Endothelial cell (in vitro differentiated cells): Measurements from ENCODE around the gene ADAT3. TPM values are rescaled to one million over a fixed set of nuclear protein-coding genes. Genes with fewer than 3 reads are reported as not detected.
A peak's percentile ranks its signal among the peaks of the same experiment; 100 is the strongest.

Experiments
- DNase-seq: peaks from one replicate; pipeline ENCODE4 v3.0.0; 2021; ENCODE audit warnings: low spot score
- H3K27ac Mint-ChIP-seq: one replicate; pipeline ENCODE4 v1.8.0; 2021; ENCODE audit warnings: mixed read lengths, inconsistent platforms; ENCODE audit not compliant: unreplicated experiment
- H3K27me3 Mint-ChIP-seq: one replicate; pipeline ENCODE4 v1.8.0; 2021; ENCODE audit warnings: mild to moderate bottlenecking, moderate library complexity, mixed read lengths, inconsistent platforms; ENCODE audit not compliant: unreplicated experiment
- H3K36me3 Mint-ChIP-seq: one replicate; pipeline ENCODE4 v1.8.0; 2021; ENCODE audit warnings: mild to moderate bottlenecking, low read depth, mixed read lengths, inconsistent platforms; ENCODE audit not compliant: unreplicated experiment
- H3K4me1 Mint-ChIP-seq: one replicate; pipeline ENCODE4 v1.8.0; 2021; ENCODE audit warnings: mild to moderate bottlenecking, mixed read lengths, inconsistent platforms; ENCODE audit not compliant: unreplicated experiment
- H3K4me3 Mint-ChIP-seq: one replicate; pipeline ENCODE4 v1.8.0; 2021; ENCODE audit warnings: mild to moderate bottlenecking, mixed read lengths, inconsistent platforms; ENCODE audit not compliant: unreplicated experiment
- H3K9me3 Mint-ChIP-seq: one replicate; pipeline ENCODE4 v1.8.0; 2021; ENCODE audit warnings: mixed read lengths, inconsistent platforms; ENCODE audit not compliant: unreplicated experiment
- total RNA-seq: library from RNA; stranded (reverse); fragmentation: NEBNext Ultra II Directional; extraction: Animal tissue kit (Norgen Biotek cat#: 25700); gene quantifications from one replicate; pipeline ENCODE4 v1.2.1, GENCODE V29; 2021; ENCODE audit not compliant: unreplicated experiment
- TF ChIP-seq, protein P1 (sequence below): fragments of 200-600 bp; sonication (generic); IDR thresholded peaks from one replicate; pipeline ENCODE4 v1.5.0; 2021; ENCODE audit warnings: antibody characterized with exemption; ENCODE audit not compliant: unreplicated experiment

Gene ADAT3
- total RNA-seq, 1 donor from 2014 or later: 10.5 TPM

DNA sequence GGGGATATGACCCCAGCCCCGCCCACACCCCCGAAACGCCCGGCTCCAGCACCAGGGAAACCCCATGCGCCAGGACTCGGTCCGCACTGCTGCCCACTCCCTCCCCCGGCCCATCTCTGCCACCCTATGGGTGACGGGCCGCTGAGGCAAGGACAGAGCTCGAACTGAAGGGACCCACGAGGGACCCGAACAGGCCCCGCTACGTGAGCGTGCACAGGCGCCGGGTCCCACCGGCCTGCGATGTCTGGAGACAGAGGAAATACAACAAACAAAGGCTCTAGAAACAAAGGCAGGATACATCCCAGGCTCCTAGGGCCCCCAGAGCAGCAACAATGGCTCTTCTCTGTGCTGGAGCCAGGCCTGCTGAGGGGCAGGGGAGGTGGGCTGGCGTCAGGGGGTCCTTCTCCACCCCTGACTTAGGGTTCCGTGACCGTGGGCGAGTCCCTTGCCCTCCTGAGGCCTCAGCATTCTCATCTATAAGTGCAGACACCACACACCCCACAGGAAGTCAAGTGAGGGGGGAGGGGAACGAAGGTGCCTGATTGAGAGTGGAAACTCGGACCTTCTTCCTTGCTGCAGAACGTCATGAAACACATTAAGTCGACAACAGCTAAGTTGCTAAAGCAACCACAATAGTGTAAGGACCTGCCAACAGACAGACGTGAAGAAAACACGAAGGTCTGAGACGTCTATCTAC lies 23.0 kb upstream of the ADAT3 start:
- Mint-ChIP-seq H3K36me3 (peaks cover 19% of the 10 kb centered on the region), H3K9me3 (no peaks in the 10 kb centered on the region), H3K4me3 (peak overlapping the region; percentile 100), H3K27ac (peak overlapping the region; percentile 100), H3K27me3 (peaks cover 33% of the 10 kb centered on the region), H3K4me1 (peaks cover 25% of the 10 kb centered on the region)
- DNase-seq: peak; percentile 60
- TF ChIP-seq, protein P1, sequence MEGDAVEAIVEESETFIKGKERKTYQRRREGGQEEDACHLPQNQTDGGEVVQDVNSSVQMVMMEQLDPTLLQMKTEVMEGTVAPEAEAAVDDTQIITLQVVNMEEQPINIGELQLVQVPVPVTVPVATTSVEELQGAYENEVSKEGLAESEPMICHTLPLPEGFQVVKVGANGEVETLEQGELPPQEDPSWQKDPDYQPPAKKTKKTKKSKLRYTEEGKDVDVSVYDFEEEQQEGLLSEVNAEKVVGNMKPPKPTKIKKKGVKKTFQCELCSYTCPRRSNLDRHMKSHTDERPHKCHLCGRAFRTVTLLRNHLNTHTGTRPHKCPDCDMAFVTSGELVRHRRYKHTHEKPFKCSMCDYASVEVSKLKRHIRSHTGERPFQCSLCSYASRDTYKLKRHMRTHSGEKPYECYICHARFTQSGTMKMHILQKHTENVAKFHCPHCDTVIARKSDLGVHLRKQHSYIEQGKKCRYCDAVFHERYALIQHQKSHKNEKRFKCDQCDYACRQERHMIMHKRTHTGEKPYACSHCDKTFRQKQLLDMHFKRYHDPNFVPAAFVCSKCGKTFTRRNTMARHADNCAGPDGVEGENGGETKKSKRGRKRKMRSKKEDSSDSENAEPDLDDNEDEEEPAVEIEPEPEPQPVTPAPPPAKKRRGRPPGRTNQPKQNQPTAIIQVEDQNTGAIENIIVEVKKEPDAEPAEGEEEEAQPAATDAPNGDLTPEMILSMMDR: no peak

DNA sequence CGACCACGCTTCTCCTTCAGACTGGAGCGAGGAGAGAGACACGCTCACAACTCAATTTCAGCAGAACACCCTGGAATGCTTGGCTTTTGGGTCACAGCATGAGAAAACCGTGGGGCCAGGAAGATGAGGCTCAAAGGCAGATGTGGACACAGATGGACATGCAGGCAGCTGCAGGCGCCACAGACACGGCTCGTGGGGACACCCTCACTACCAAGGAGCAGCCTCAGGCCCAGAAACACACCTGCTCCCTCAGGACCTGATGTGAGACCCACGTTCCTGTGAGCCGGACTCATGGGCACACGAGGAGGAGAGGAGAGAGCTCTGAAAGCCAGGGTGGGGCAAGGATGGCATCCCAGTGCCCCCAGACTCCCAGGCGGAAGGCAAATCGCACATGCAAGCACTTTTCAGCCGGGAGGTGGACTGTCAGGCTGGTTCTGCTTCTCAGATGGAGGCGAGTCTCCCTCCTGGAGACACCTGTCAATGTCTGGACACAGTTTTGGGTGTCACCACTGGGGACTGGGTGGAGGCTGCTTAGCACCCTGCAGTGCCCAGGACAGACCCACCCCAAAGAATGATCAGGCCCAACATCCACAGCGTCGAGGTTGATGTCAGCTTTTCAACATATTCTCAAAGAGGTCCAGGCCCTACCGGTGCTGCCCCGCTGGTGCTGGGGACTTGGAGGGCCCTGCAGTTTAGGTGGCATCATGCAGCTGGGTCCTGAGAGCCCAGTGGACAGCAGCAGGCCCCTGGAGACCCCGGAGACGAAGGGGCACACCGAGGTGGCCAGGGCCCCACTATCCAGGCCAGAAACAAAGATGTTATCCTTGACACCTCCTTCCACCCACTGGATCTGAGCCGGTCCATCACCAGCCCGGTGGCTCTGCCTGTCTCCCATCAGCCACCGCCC lies 22.2 kb upstream of the ADAT3 start:
- Mint-ChIP-seq H3K36me3 (peaks cover 19% of the 10 kb centered on the region), H3K27ac (peak overlapping the region; percentile 100), H3K4me1 (peaks cover 25% of the 10 kb centered on the region), H3K4me3 (peak overlapping the region; percentile 100), H3K9me3 (no peaks in the 10 kb centered on the region), H3K27me3 (peaks cover 32% of the 10 kb centered on the region)
- no peak for DNase-seq
- TF ChIP-seq, protein P1: no peak

DNA sequence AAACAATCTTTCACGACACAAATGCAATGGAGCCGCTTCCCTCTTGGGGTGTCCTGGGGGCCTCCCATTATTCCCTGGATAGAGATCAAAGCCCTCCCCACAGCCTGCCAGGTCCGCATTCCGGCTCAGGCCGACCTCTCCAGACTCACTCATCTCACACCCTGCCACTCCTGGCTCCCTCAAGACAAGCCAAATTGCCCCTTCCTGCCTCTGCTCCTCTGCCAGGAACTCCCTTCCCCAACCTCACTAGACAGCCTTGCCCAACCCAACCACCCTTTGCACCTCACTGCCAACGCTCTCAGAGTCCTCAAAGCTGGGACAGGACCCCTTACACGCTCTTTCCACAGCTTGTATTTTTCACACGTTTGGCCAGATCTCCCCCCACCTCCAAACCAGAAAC lies 21.4 kb upstream of the ADAT3 start:
- Mint-ChIP-seq H3K27ac (peak overlapping the region; percentile 100), H3K27me3 (peaks cover 32% of the 10 kb centered on the region), H3K4me1 (peaks cover 25% of the 10 kb centered on the region), H3K36me3 (peaks cover 19% of the 10 kb centered on the region), H3K4me3 (peak overlapping the region; percentile 100), H3K9me3 (no peaks in the 10 kb centered on the region)
- DNase-seq: no peak
- TF ChIP-seq, protein P1: no peak

DNA sequence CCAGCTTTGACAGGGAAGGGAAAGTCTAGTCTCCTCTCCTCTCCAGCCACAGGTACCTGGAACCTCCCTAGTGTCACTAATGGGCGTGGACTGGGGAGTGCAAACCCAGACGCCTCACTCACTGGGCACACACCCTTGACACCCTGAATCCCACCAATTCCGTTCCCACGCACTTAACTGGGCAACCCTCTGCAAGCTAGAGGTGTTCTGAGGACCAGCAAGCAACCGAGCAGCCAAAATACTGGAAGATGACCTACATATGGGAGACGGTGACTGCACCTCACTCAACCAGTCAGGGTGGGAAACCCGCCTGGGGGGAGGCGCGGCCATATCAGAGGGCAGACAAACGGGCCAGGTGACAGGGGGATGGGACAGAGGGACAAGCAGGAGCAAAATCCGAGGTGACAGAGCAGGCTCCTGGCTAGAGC lies 20.9 kb upstream of the ADAT3 start:
- H3K4me1 Mint-ChIP-seq: peaks cover 25% of the 10 kb centered on the region
- H3K4me3 Mint-ChIP-seq: peak overlapping the region; percentile 100
- peak overlapping the region; percentile 100 for H3K27ac Mint-ChIP-seq
- DNase-seq: no peak
- H3K27me3 Mint-ChIP-seq: peaks cover 32% of the 10 kb centered on the region
- peaks cover 19% of the 10 kb centered on the region for H3K36me3 Mint-ChIP-seq
- H3K9me3 Mint-ChIP-seq: no peaks in the 10 kb centered on the region
- TF ChIP-seq, protein P1: no peak
